ENCODE results near the gene NARS2. TPM values are rescaled to one million over a fixed set of nuclear protein-coding genes. Genes with fewer than 3 reads are reported as not detected.

Gene NARS2
- total and polyA plus RNA-seq, 10 of the 15 experiments (the other 5 are each of a cell fraction or from before 2014, with no cell fraction given): 22.2 to 45.3 (median 36.3) TPM

- intact Hi-C loops (cut with micrococcal nuclease; ENCODE audit: unreplicated experiment) (no loop called here), in situ Hi-C loops (cut with MboI) (no loop called here)
- H3K4me1 ChIP-seq (ENCODE audit: control insufficient read depth, insufficient read depth, low read length): no peaks in the 10 kb centered on the region
- H3K27me3 ChIP-seq (replicated peaks in 1 of 2; ENCODE audit: control insufficient read depth in 2 of 2, insufficient read depth in 2 of 2, low read length in 1 of 2): no peaks in the 10 kb centered on the region
- DNase-seq (ENCODE audit: low read depth, low spot score) (no peak), ATAC-seq (no peak), FAIRE-seq (no peak)
- peaks cover 2% of the 10 kb centered on the region; the same call in 2 of the 3 replicates for H3K9me3 ChIP-seq (replicated peaks; ENCODE audit: control insufficient read depth, insufficient read depth, low read length)
- SMC1A ChIA-PET (ENCODE audit: uncharacterized antibody, unreplicated experiment): no interaction called here
- no peak overlapping the region for H3K4me2 ChIP-seq (ENCODE audit: control insufficient read depth, insufficient read depth)
- RAD21 ChIA-PET (ENCODE audit: unreplicated experiment): interaction anchor here (0.9 to 1.1 kb wide), 2 partner anchors 9 to 158 kb away, joined by 3 read pairs; no protein-coding TSS in a partner anchor
- no peak overlapping the region for H3K4me3 ChIP-seq
- no peaks in the 10 kb centered on the region for H3K79me2 ChIP-seq (ENCODE audit: control insufficient read depth, insufficient read depth, low read length)
- no TSS peak for BruUV-seq (replicated peaks)
- WGBS (ENCODE audit: insufficient coverage, insufficient replicate concordance, low lambda C conversion rate, missing lambda C conversion rate): 67% methylated on average over 3 of the region's 3 CpGs
- POLR2A ChIA-PET: no interaction called here
- no peak overlapping the region for H2AFZ ChIP-seq (ENCODE audit: control insufficient read depth, low read depth, low read length)
- H3K36me3 ChIP-seq (ENCODE audit: control insufficient read depth in 2 of 2, insufficient read depth in 2 of 2, low read length in 1 of 2): no peaks in the 10 kb centered on the region
- H3K9ac ChIP-seq (ENCODE audit: control insufficient read depth, insufficient read depth, low read length): no peak overlapping the region
- H3K27ac ChIP-seq (ENCODE audit: control insufficient read depth, insufficient read depth): no peak overlapping the region
- CTCF ChIA-PET: interaction anchor here (1.5 to 2.4 kb wide), 4 partner anchors 9 to 179 kb away, joined by 4 to 7 read pairs (median 6); no protein-coding TSS in a partner anchor
- no peaks in the 10 kb centered on the region for H4K20me1 ChIP-seq (ENCODE audit: control insufficient read depth, insufficient read depth)
- TF ChIP-seq CBX3 (IDR thresholded peaks at IDR 0.05; ENCODE audit: borderline replicate concordance, low read depth) (no peak), E4F1 (IDR thresholded peaks at IDR 0.05; ENCODE audit: borderline replicate concordance, partially characterized antibody) (no peak), CHD2 (IDR thresholded peaks at IDR 0.05; ENCODE audit: borderline replicate concordance, low read depth, low read length) (no peak), PAX5 (IDR thresholded peaks at IDR 0.05; ENCODE audit: borderline replicate concordance, low read depth, low read length) (no peak), REST (IDR thresholded peaks at IDR 0.05; ENCODE audit: low read depth, low read length) (no peak), GATAD2B (conservative IDR thresholded peaks at IDR 0.05; ENCODE audit: low read depth) (no peak), HSF1 (IDR thresholded peaks at IDR 0.05; ENCODE audit: low read depth, low read length) (no peak), BCLAF1 (IDR thresholded peaks at IDR 0.05) (no peak), ZNF274 (IDR thresholded peaks at IDR 0.05; ENCODE audit: insufficient read depth, insufficient read length) (no peak), HDAC2 (IDR thresholded peaks at IDR 0.05) (no peak), YBX1 (IDR thresholded peaks at IDR 0.05) (no peak), NRF1 (conservative IDR thresholded peaks at IDR 0.05; ENCODE audit: low read depth, low read length) (no peak), IKZF2 (IDR thresholded peaks at IDR 0.05) (no peak), KAT2A (conservative IDR thresholded peaks at IDR 0.05; ENCODE audit: control insufficient read depth, low read depth, low read length) (no peak)
Measured at GRCh38 chr11:78406568-78407196, 168.0 kb downstream of the NARS2 start.
